Fibroblast of the conjunctiva (primary cell): ENCODE data around the gene ZEB2.
A peak's percentile ranks its signal among the peaks of the same experiment; 100 is the strongest.
"Not testable (repeated sequence)": the region's sequence is repeated elsewhere in the genome, so short reads cannot be mapped to it uniquely, and the experiment has no call there.

Experiments used
- DNase-seq: peaks from one replicate; pipeline ENCODE4 v3.0.0-alpha.2; 2010; ENCODE audit warnings: low read depth

Gene ZEB2

GRCh38 chr2:144381716-144382115, 138.2 kb downstream of the ZEB2 start:
- DNase-seq: no peak

GRCh38 chr2:144379851-144380311, 140.0 kb downstream of the ZEB2 start:
- DNase-seq: no peak

GRCh38 chr2:144378551-144378950, 141.4 kb downstream of the ZEB2 start:
- no peak for DNase-seq

- no peak for DNase-seq
Observed at GRCh38 chr2:144377914-144378313, 142.0 kb downstream of the ZEB2 start.

GRCh38 chr2:144376926-144377325, 143.0 kb downstream of the ZEB2 start:
- no peak for DNase-seq

- no peak for DNase-seq
Observed at GRCh38 chr2:144376460-144376859, 143.5 kb downstream of the ZEB2 start.

GRCh38 chr2:144374163-144374661, 145.7 kb downstream of the ZEB2 start:
- DNase-seq: no peak

- DNase-seq: no peak
Observed at GRCh38 chr2:144372410-144373080, 147.4 kb downstream of the ZEB2 start.

- no peak for DNase-seq
Observed at GRCh38 chr2:144370937-144371584, 148.9 kb downstream of the ZEB2 start.

GRCh38 chr2:144369416-144369815, 150.5 kb downstream of the ZEB2 start:
- DNase-seq: no peak

- DNase-seq: no peak
Observed at GRCh38 chr2:144366825-144367429, 153.0 kb downstream of the ZEB2 start.

GRCh38 chr2:144364944-144365738, 154.8 kb downstream of the ZEB2 start:
- DNase-seq: no peak

GRCh38 chr2:144364247-144364646, 155.7 kb downstream of the ZEB2 start:
- DNase-seq: not testable (repeated sequence)

GRCh38 chr2:144362401-144362800, 157.5 kb downstream of the ZEB2 start:
- DNase-seq: no peak

GRCh38 chr2:144361742-144362141, 158.2 kb downstream of the ZEB2 start:
- DNase-seq: no peak

- DNase-seq: no peak
Observed at GRCh38 chr2:144359684-144360083, 160.2 kb downstream of the ZEB2 start.

- no peak for DNase-seq
Observed at GRCh38 chr2:144358979-144359541, 160.9 kb downstream of the ZEB2 start.

GRCh38 chr2:144358374-144358964, 161.4 kb downstream of the ZEB2 start:
- no peak for DNase-seq

- DNase-seq: peak; percentile 91
Observed at GRCh38 chr2:144357623-144358373, 162.1 kb downstream of the ZEB2 start.

GRCh38 chr2:144356402-144356801, 163.5 kb downstream of the ZEB2 start:
- DNase-seq: no peak

- DNase-seq: no peak
Observed at GRCh38 chr2:144354953-144355352, 165.0 kb downstream of the ZEB2 start.
